CD14-positive monocyte (primary cell): Measurements from ENCODE around the gene PLK3. TPM values are rescaled to one million over a fixed set of nuclear protein-coding genes. Genes with fewer than 3 reads are reported as not detected.

Experiments
- DNase-seq, 3 donors: peaks; one replicate each; pipeline ENCODE4 v3.0.0-alpha.2; 2011 to 2022
- H2AFZ ChIP-seq: 2 replicates; pipeline ENCODE4 v1.6.0; 2012; ENCODE audit warnings: mild to moderate bottlenecking, low read depth, low read length, inconsistent platforms; ENCODE audit not compliant: insufficient read depth, poor library complexity, severe bottlenecking
- H3K27ac ChIP-seq, 2 donors: 1 replicate in 1 of 2; 2 replicates in 1 of 2; pipeline ENCODE4 v1.5.1; 2012 to 2013; ENCODE audit warnings: low read length in 2 of 2, control low read depth in 1 of 2, inconsistent platforms in 1 of 2, low read depth in 1 of 2, mild to moderate bottlenecking in 1 of 2
- H3K27me3 ChIP-seq, 2 donors: one replicate each; pipeline versions ENCODE4 v1.6.0 to v1.6.1; 2011 to 2013; ENCODE audit warnings: low read length in 2 of 2; ENCODE audit not compliant: control insufficient read depth in 2 of 2, insufficient read depth in 2 of 2
- H3K36me3 ChIP-seq, 2 donors: replicated peaks in 1 of 2; 1 replicate in 1 of 2; 2 replicates in 1 of 2; pipeline versions ENCODE4 v1.5.1 to v1.6.1; 2012 to 2013; ENCODE audit warnings: low read length in 2 of 2, control low read depth in 1 of 2, inconsistent platforms in 1 of 2, mild to moderate bottlenecking in 1 of 2; ENCODE audit not compliant: insufficient read depth in 2 of 2, control insufficient read depth in 1 of 2
- H3K4me1 ChIP-seq, 2 donors: 1 replicate in 1 of 2; 2 replicates in 1 of 2; pipeline versions ENCODE4 v1.5.1 to v1.6.1; 2012 to 2013; ENCODE audit warnings: low read length in 2 of 2, control low read depth in 1 of 2, inconsistent platforms in 1 of 2, mild to moderate bottlenecking in 1 of 2, moderate library complexity in 1 of 2; ENCODE audit not compliant: insufficient read depth in 2 of 2, control insufficient read depth in 1 of 2
- H3K4me2 ChIP-seq: replicated peaks from 2 replicates; pipeline ENCODE3; 2012; ENCODE audit warnings: low read length, moderate library complexity, mild to moderate bottlenecking; ENCODE audit not compliant: poor library complexity, severe bottlenecking; ENCODE audit errors: extremely low read depth
- H3K4me3 ChIP-seq, 3 experiments: fragments of 200-600 bp in 1 of 3; sonication (generic) in 1 of 3; replicated peaks in 1 of 3; 1 replicate in 2 of 3; 2 replicates in 1 of 3; pipeline ENCODE4 v1.5.1; 2011 to 2013; ENCODE audit warnings: low read length in 3 of 3, mild to moderate bottlenecking in 3 of 3, control low read depth in 2 of 3, low read depth in 2 of 3, inconsistent platforms in 1 of 3, moderate library complexity in 1 of 3
- H3K79me2 ChIP-seq: 2 replicates; pipeline ENCODE4 v1.6.0; 2012; ENCODE audit warnings: mild to moderate bottlenecking, control low read depth, inconsistent platforms, low read length, moderate library complexity; ENCODE audit not compliant: insufficient read depth
- H3K9ac ChIP-seq: 2 replicates; pipeline ENCODE4 v1.6.0; 2017; ENCODE audit warnings: low read length, mild to moderate bottlenecking; ENCODE audit not compliant: insufficient read depth, poor library complexity, severe bottlenecking
- H3K9me3 ChIP-seq, 2 donors: replicated peaks in 1 of 2; 1 replicate in 1 of 2; 2 replicates in 1 of 2; pipeline versions ENCODE4 v1.5.1 to v1.6.1; 2012 to 2013; ENCODE audit warnings: low read length in 2 of 2, control low read depth in 1 of 2; ENCODE audit not compliant: control insufficient read depth in 1 of 2, insufficient read depth in 1 of 2
- H4K20me1 ChIP-seq: 2 replicates; pipeline ENCODE4 v1.6.0; 2012; ENCODE audit warnings: mild to moderate bottlenecking, low read length, control low read depth, moderate library complexity; ENCODE audit not compliant: insufficient read depth
- H3K27ac Mint-ChIP-seq, 7 donors: one replicate each; pipeline ENCODE4 v1.8.0; 2020; ENCODE audit warnings: mild to moderate bottlenecking in 7 of 7, mixed read lengths in 7 of 7, moderate library complexity in 6 of 7, inconsistent platforms in 2 of 7
- H3K27me3 Mint-ChIP-seq, 3 donors: one replicate each; pipeline ENCODE4 v1.8.0; 2021 to 2022; ENCODE audit warnings: low read depth in 3 of 3, mild to moderate bottlenecking in 3 of 3, mixed read lengths in 3 of 3, moderate library complexity in 3 of 3, inconsistent platforms in 1 of 3
- H3K36me3 Mint-ChIP-seq, 2 donors: one replicate each; pipeline ENCODE4 v1.8.0; 2020; ENCODE audit warnings: mixed read lengths in 2 of 2, inconsistent platforms in 1 of 2, mild to moderate bottlenecking in 1 of 2
- H3K4me1 Mint-ChIP-seq: one replicate; pipeline ENCODE4 v1.8.0; 2020; ENCODE audit warnings: mild to moderate bottlenecking, mixed read lengths
- H3K4me3 Mint-ChIP-seq, 2 donors: one replicate each; pipeline ENCODE4 v1.8.0; 2020; ENCODE audit warnings: mild to moderate bottlenecking in 2 of 2, mixed read lengths in 2 of 2, moderate library complexity in 1 of 2
- H3K9me3 Mint-ChIP-seq, 7 donors: one replicate each; pipeline ENCODE4 v1.8.0; 2020 to 2022; ENCODE audit warnings: mixed read lengths in 7 of 7, mild to moderate bottlenecking in 6 of 7, moderate library complexity in 6 of 7, inconsistent platforms in 2 of 7
- CTCF ChIP-seq: fragments of 200-600 bp; IDR thresholded peaks from one replicate; pipeline ENCODE4 v1.8.0; 2022; ENCODE audit warnings: antibody characterized with exemption, mild to moderate bottlenecking
- whole genome bisulfite sequencing: methylation state at CpG from one replicate; pipeline ENCODE4 v1.1.5; 2013; ENCODE audit warnings: missing lambda C conversion rate; ENCODE audit not compliant: insufficient coverage; 5-methylcytosine and 5-hydroxymethylcytosine counted together
- intact Hi-C, 2 donors: fragments of 100-400 bp; cut with micrococcal nuclease; formaldehyde crosslinking; loops; one replicate each; pipeline versions ENCODE4 v1.15.0 to v1.15.1; 2023
- polyA plus RNA-seq, 3 donors: library from polyadenylated mRNA; depleted of rRNA in 1 of 3; unstranded in 2 of 3; stranded (reverse) in 1 of 3; fragments of 300-500 nt in 2 of 3; fragments of >200 nt in 1 of 3; fragmentation: Illumina TruSeq in 2 of 3; gene quantifications; 1 replicate in 2 of 3; 2 replicates in 1 of 3; pipeline ENCODE4 v1.2.3, GENCODE V29; 2012 to 2021

PLK3 gene
- polyA plus RNA-seq, 3 donors, result 15.8 to 285 (median 28.1) TPM

DNA sequence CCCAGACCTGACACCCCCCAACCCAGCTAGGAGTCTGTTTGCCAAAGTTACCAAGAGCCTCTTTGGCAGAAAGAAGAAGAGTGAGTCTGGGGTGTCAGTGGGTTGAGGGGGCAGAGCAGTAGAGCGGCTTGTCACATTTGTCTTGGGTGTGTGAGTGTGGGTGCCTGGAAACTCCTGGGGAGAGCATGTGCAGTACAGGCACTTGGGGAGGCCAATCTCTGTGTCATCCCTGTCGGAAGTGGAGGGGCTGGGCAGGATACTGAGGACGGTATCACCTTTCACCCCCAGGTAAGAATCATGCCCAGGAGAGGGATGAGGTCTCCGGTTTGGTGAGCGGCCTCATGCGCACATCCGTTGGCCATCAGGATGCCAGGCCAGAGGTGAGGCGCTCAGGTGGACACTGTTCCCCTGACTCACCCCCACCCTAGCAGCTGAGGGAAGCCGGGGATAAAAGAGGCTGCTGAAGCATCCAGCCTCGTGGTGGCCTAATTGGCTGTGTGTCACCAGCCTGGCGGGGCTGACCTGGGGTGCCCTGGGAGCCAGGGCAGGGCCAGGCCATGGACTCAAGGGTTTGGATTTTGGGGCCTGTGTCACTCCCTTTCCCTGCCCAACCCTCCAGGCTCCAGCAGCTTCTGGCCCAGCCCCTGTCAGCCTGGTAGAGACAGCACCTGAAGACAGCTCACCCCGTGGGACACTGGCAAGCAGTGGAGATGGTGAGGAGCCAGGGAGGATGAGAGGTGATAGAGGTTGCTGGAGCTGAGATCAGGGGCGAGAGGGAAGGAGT lies 3.3 kb downstream of the PLK3 start:
- H3K4me3 ChIP-seq, result peak overlapping the region in 1 of 3 experiments; percentile 99

More for the DNA sequence above, 3.3 kb downstream of the PLK3 start:
- Mint-ChIP-seq H3K27ac (peak overlapping the region in 5 of 7 donors; percentile 61 to 81 (median 66)), H3K4me3 (peak overlapping the region; percentile 15 to 94), H3K36me3 (peaks cover 50 to 53% of the 10 kb centered on the region in 2 donors), H3K4me1 (peaks cover 46% of the 10 kb centered on the region), H3K27me3 (peaks cover 1 to 9% (median 5%) of the 10 kb centered on the region in 3 donors), H3K9me3 (peaks cover 0 to 1% (median 0%) of the 10 kb centered on the region in 7 donors)
- WGBS, result 99% methylated on average over 11 of the region's 13 CpGs
- Histone ChIP-seq H4K20me1 (peaks cover 35% of the 10 kb centered on the region), H3K79me2 (peaks cover 19% of the 10 kb centered on the region), H3K9ac (no peak overlapping the region), H3K4me1 (peaks cover 59 to 70% of the 10 kb centered on the region in 2 donors), H3K27ac (no peak overlapping the region), H3K9me3 (no peaks in the 10 kb centered on the region), H3K4me2 (peak overlapping the region; percentile 96), H3K36me3 (peaks cover 36 to 45% of the 10 kb centered on the region in 2 donors), H2AFZ (no peak overlapping the region), H3K27me3 (no peaks in the 10 kb centered on the region)
- intact Hi-C loops, result no loop called here
- TF ChIP-seq CTCF, result no peak
- DNase-seq, result no peak
